A375 (cell line): ENCODE results near the gene OR4K14. TPM values are rescaled to one million over a fixed set of nuclear protein-coding genes. Genes with fewer than 3 reads are reported as not detected.

Experiments
- total RNA-seq: library from RNA; depleted of rRNA; stranded (reverse); fragments of >200 nt; shearing (Covaris generic); gene quantifications from 2 replicates; pipeline ENCODE4 v1.2.3, GENCODE V29; 2014; rRNA removed

Gene OR4K14
- total RNA-seq: not detected in 2 replicates

GRCh38 chr14:20019257-20019865 is at the start of gene OR4K14:
Gene OR4K14 (minus strand): TSS chr14:20019307. CDS start chr14:20015193, 4,114 bp downstream.

GRCh38 chr14:20059745-20060144 is 40.6 kb upstream of the OR4K14 start, which contains the start of gene OR4L1:
Gene OR4L1 (plus strand): TSS chr14:20060045. CDS start chr14:20060045, 0 bp downstream.

GRCh38 chr14:20035938-20036337 is 16.8 kb upstream of the OR4K14 start, which contains the start of gene OR4K13:
Gene OR4K13 (minus strand): TSS chr14:20036038. CDS start chr14:20034758, 1,280 bp downstream.

GRCh38 chr14:20001863-20002262 is 17.2 kb downstream of the OR4K14 start, which contains the start of gene OR4Q2:
Gene OR4Q2 (plus strand): TSS chr14:20002163.

GRCh38 chr14:19975291-19975690 is 43.8 kb downstream of the OR4K14 start, which contains the start of gene OR4K15:
Gene OR4K15 (plus strand): TSS chr14:19975591. CDS start chr14:19975591, 0 bp downstream.

Other genes starting within 250 kb of the OR4K14 start
- gene OR4M1, start 245.8 kb downstream of the OR4K14 start, total RNA-seq: not detected in 2 replicates
- not detected in 2 replicates for gene OR4N2, start 215.5 kb downstream of the OR4K14 start, total RNA-seq
- gene OR4K2, start 144.2 kb downstream of the OR4K14 start, total RNA-seq: not detected in 2 replicates
- gene OR4K5, start 98.7 kb downstream of the OR4K14 start, total RNA-seq: not detected in 2 replicates
- not detected in 2 replicates for gene OR4K1, start 88.4 kb downstream of the OR4K14 start, total RNA-seq
- not detected in 2 replicates for gene OR4K15, start 43.7 kb downstream of the OR4K14 start, total RNA-seq
- not detected in 2 replicates for gene OR4Q2, start 17.1 kb downstream of the OR4K14 start, total RNA-seq
- gene OR4K13, start 16.7 kb upstream of the OR4K14 start, total RNA-seq: not detected in 2 replicates
- not detected in 2 replicates for gene OR4L1, start 40.7 kb upstream of the OR4K14 start, total RNA-seq
- not detected in 2 replicates for gene OR4K17, start 91.4 kb upstream of the OR4K14 start, total RNA-seq
- gene OR4N5, start 119.5 kb upstream of the OR4K14 start, total RNA-seq: not detected in 2 replicates
- not detected in 2 replicates for gene OR11G2, start 171.6 kb upstream of the OR4K14 start, total RNA-seq
- gene OR11H6, start 204.4 kb upstream of the OR4K14 start, total RNA-seq: not detected in 2 replicates
- not detected in 2 replicates for gene OR11H7, start 209.7 kb upstream of the OR4K14 start, total RNA-seq
- gene OR11H4, start 220.0 kb upstream of the OR4K14 start, total RNA-seq: not detected in 2 replicates